Body of pancreas (tissue), 4 donors: ENCODE measurements around the gene MID1. TPM values are rescaled to one million over a fixed set of nuclear protein-coding genes. Genes with fewer than 3 reads are reported as not detected.

ENCODE experiments used
- ATAC-seq: fragments of 150-250 bp; one replicate; pipeline ENCODE4 v1.9.1; 2016
- DNase-seq, 4 donors: peaks; one replicate each; pipeline ENCODE4 v3.0.0-alpha.2; 2019
- H3K27ac ChIP-seq, 4 donors: fragments of 200-600 bp; sonication (generic); 1 replicate in 3 of 4; 2 replicates in 1 of 4; pipeline versions ENCODE4 v1.5.1 to v1.6.1; 2016 to 2019; ENCODE audit warnings: mild to moderate bottlenecking in 1 of 4, mixed read lengths in 1 of 4, moderate library complexity in 1 of 4
- H3K27me3 ChIP-seq, 2 donors: fragments of 200-600 bp; sonication (generic); one replicate each; pipeline ENCODE4 v1.6.0; 2016; ENCODE audit warnings: mild to moderate bottlenecking in 1 of 2
- H3K36me3 ChIP-seq, 2 donors: fragments of 200-600 bp; sonication (generic); replicated peaks in 1 of 2; 2 replicates each; pipeline ENCODE4 v1.5.1; 2016; ENCODE audit warnings: low read depth in 2 of 2; ENCODE audit not compliant: insufficient read depth in 1 of 2
- H3K4me1 ChIP-seq: fragments of 200-600 bp; sonication (generic); one replicate; pipeline ENCODE4 v1.6.0; 2016
- H3K4me3 ChIP-seq, 2 donors: fragments of 200-600 bp; sonication (generic); 1 replicate in 1 of 2; 2 replicates in 1 of 2; pipeline ENCODE4 v1.5.1; 2016 to 2019
- H3K9me3 ChIP-seq, 3 donors: fragments of 200-600 bp; sonication (generic); 1 replicate in 2 of 3; 2 replicates in 1 of 3; pipeline ENCODE4 v1.5.1; 2016
- POLR2A ChIP-seq, 3 donors: fragments of 450-650 bp; IDR thresholded peaks; one replicate each; pipeline ENCODE4 v1.6.1; 2016; ENCODE audit warnings: antibody characterized with exemption in 3 of 3, mild to moderate bottlenecking in 2 of 3
- WGBS, 2 donors: methylation state at CpG; one replicate each; pipeline ENCODE4 v1.1.5; 2017; 5-methylcytosine and 5-hydroxymethylcytosine counted together
- intact Hi-C: fragments of 100-400 bp; cut with DNase I; formaldehyde crosslinking; loops from one replicate; pipeline ENCODE4 v1.15.1; 2023
- total RNA-seq, 2 donors: library from RNA; depleted of rRNA; stranded (reverse); fragments of >200 nt; gene quantifications; one replicate each; pipeline ENCODE4 v1.1.0, GENCODE V29; 2016
- TF ChIP-seq, protein P1 (sequence below), 7 experiments: fragments of 450-650 bp in 4 of 7; fragments of 200-600 bp in 3 of 7; sonication (generic) in 3 of 7; IDR thresholded peaks; one replicate each; pipeline ENCODE4 v1.5.1; 2016 to 2019; ENCODE audit warnings: antibody characterized with exemption in 7 of 7

The MID1 gene
- total RNA-seq, 2 donors from 2014 or later: 4.9 to 7.3 TPM

DNA sequence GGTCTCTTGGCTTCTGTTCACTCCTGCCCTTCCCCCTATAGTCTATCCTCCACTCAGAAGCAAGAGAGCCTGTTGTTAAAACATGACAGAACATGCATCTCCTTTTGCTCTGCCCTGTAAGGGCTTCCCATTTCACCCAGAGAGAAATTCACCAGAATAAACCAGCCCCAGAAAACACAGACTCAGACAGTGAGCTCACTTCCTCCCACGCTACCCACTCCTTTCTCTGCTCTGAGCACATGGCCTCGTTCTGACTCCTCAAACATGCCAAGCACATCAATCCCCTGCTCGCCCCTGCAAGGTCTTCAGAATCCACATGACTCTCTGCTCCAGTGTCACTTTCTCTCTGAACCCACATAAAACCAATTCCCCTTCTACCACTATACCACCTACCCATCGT lies 50.4 kb downstream of the MID1 start:
- Histone ChIP-seq H3K9me3 (no peaks in the 10 kb centered on the region), H3K4me1 (no peaks in the 10 kb centered on the region), H3K27ac (no peak overlapping the region), H3K4me3 (no peak overlapping the region), H3K27me3 (no peaks in the 10 kb centered on the region), H3K36me3 (no peaks in the 10 kb centered on the region)
- WGBS, 2 donors: 72 to 82% methylated on average over 4 of the region's 4 CpGs
- intact Hi-C loops: no loop called here
- ATAC-seq: no peak
- DNase-seq: no peak
- TF ChIP-seq, protein P1, sequence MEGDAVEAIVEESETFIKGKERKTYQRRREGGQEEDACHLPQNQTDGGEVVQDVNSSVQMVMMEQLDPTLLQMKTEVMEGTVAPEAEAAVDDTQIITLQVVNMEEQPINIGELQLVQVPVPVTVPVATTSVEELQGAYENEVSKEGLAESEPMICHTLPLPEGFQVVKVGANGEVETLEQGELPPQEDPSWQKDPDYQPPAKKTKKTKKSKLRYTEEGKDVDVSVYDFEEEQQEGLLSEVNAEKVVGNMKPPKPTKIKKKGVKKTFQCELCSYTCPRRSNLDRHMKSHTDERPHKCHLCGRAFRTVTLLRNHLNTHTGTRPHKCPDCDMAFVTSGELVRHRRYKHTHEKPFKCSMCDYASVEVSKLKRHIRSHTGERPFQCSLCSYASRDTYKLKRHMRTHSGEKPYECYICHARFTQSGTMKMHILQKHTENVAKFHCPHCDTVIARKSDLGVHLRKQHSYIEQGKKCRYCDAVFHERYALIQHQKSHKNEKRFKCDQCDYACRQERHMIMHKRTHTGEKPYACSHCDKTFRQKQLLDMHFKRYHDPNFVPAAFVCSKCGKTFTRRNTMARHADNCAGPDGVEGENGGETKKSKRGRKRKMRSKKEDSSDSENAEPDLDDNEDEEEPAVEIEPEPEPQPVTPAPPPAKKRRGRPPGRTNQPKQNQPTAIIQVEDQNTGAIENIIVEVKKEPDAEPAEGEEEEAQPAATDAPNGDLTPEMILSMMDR (IDR thresholded peaks at IDR 0.05): no peak
- no peak for TF ChIP-seq POLR2A (IDR thresholded peaks at IDR 0.05)

DNA sequence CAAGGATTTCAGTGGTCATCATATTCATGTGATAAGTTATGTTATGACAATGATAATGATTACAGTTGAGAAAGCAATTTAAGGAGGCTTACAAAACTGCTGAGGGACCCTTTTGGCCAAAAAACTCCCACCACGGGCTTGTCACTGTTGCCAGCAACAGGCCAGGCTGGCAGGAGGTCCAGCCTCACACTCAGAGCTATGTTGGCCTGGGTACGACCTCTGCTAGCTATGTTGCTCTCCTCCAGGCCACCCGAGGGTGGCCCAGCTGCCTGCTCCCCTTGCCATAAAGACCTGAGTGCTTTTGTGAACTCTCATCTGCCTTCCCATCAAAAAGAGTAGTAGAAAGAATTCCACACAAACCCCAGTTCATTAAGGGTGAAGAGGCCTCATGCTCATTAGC lies 52.0 kb downstream of the MID1 start:
- Histone ChIP-seq H3K4me1 (no peaks in the 10 kb centered on the region), H3K27me3 (no peaks in the 10 kb centered on the region), H3K4me3 (no peak overlapping the region), H3K27ac (no peak overlapping the region), H3K9me3 (no peaks in the 10 kb centered on the region), H3K36me3 (no peaks in the 10 kb centered on the region)
- DNase-seq (no peak), ATAC-seq (no peak)
- WGBS, 2 donors: 81 to 82% methylated on average over 2 to 3 of the region's 3 CpGs
- TF ChIP-seq, protein P1 (IDR thresholded peaks at IDR 0.05): no peak
- no peak for TF ChIP-seq POLR2A (IDR thresholded peaks at IDR 0.05)
- intact Hi-C loops: no loop called here

DNA sequence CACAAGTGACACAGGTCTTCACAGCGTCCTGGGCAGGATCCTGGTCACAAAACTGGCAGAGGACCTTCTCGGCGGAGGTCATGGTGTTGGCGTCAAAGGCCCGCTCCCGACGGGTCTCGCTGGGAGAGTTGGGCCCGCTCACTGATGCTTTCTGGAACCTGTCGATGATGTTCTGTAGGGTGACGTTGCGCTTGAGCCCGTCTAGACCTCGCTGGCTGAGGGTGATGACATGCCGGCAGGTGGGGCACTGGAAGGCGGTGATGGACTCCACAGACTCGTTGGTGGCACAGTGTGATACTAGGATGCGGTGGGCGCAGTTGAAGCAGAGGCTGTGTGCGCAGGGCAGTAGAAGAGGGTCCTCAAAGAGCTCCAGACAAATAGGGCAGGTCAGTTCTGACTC lies 53.2 kb downstream of the MID1 start:
- ATAC-seq (no peak), DNase-seq (no peak)
- Histone ChIP-seq H3K27ac (peak overlapping the region in 3 of 4 donors; percentile 27 to 57 (median 44)), H3K4me3 (no peak overlapping the region), H3K9me3 (no peaks in the 10 kb centered on the region), H3K4me1 (no peaks in the 10 kb centered on the region), H3K36me3 (no peaks in the 10 kb centered on the region), H3K27me3 (no peaks in the 10 kb centered on the region)
- intact Hi-C loops: no loop called here
- 96 to 98% methylated on average over 8 to 18 of the region's 20 CpGs for WGBS, 2 donors
- TF ChIP-seq, protein P1 (IDR thresholded peaks at IDR 0.05): no peak
- no peak for TF ChIP-seq POLR2A (IDR thresholded peaks at IDR 0.05)

DNA sequence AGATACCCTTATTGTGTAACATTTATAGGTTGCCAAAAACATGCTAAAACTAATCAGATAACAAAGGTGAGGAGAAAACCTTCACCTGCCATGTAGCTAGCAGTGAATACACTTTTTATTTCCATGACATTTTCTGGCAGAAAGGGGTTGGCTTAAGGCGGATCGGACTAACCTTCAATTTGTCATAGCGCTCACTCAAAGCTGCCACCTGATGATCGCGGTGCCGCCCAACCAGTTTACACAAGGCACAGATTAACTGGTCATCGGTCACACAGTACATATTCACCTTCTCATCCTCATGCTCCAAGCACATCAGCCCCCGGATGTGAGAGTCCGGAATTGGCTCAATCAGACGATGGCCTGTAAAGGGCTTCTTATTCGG lies 53.7 kb downstream of the MID1 start:
- TF ChIP-seq, protein P1 (IDR thresholded peaks at IDR 0.05): no peak
- TF ChIP-seq POLR2A (IDR thresholded peaks at IDR 0.05): no peak
- Histone ChIP-seq H3K27ac (peak overlapping the region in 3 of 4 donors; percentile 27 to 57 (median 44)), H3K9me3 (no peaks in the 10 kb centered on the region), H3K4me1 (no peaks in the 10 kb centered on the region), H3K27me3 (no peaks in the 10 kb centered on the region), H3K36me3 (no peaks in the 10 kb centered on the region), H3K4me3 (no peak overlapping the region)
- peak in 3 of 4 donors; percentile 13 to 33 (median 24) for DNase-seq
- intact Hi-C loops: no loop called here
- peak; percentile 77 for ATAC-seq
- WGBS, 2 donors: 41 to 52% methylated on average over 7 to 11 of the region's 11 CpGs

DNA sequence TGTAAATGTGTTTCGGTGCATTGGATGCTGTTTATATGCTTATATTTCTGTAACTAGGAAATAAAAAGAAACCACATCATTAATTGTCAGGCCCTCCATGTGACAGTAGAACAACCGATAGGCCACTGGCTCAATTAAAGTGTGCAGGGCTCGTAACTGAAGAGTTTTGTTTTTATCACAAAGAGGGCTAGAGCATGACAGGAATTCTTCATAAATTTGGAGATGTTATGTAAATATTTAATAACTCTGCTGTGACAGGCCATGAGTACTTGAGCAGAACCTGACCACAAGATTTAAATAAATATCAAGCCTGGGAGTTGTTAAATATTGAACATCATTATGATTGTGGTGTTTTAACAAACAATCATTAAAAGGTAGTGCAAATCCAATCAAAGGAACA lies 55.9 kb downstream of the MID1 start:
- ATAC-seq (no peak), DNase-seq (no peak)
- Histone ChIP-seq H3K4me1 (no peaks in the 10 kb centered on the region), H3K27me3 (no peaks in the 10 kb centered on the region), H3K36me3 (no peaks in the 10 kb centered on the region), H3K9me3 (no peaks in the 10 kb centered on the region), H3K4me3 (no peak overlapping the region), H3K27ac (no peak overlapping the region)
- intact Hi-C loops: no loop called here
- 73 to 79% methylated on average over 3 of the region's 3 CpGs for WGBS, 2 donors
- TF ChIP-seq, protein P1 (IDR thresholded peaks at IDR 0.05): no peak
- TF ChIP-seq POLR2A (IDR thresholded peaks at IDR 0.05): no peak
